Right renal cortex interstitium (tissue), 3 donors: ENCODE measurements around the gene MAPK11. TPM values are rescaled to one million over a fixed set of nuclear protein-coding genes. Genes with fewer than 3 reads are reported as not detected.

Source experiments
- DNase-seq, 3 donors: peaks; one replicate each; pipeline ENCODE4 v3.0.0-alpha.2; 2013; ENCODE audit warnings: low read depth in 3 of 3, low spot score in 2 of 3
- polyA plus RNA-seq, 3 donors: library from polyadenylated mRNA; unstranded; fragments of 120-200 nt; gene quantifications; one replicate each; pipeline ENCODE4 v1.2.1, GENCODE V29; 2013; ENCODE audit not compliant: insufficient read length in 3 of 3

The MAPK11 gene
- polyA plus RNA-seq, 3 donors: 6.1 to 7.9 (median 6.4) TPM

DNA sequence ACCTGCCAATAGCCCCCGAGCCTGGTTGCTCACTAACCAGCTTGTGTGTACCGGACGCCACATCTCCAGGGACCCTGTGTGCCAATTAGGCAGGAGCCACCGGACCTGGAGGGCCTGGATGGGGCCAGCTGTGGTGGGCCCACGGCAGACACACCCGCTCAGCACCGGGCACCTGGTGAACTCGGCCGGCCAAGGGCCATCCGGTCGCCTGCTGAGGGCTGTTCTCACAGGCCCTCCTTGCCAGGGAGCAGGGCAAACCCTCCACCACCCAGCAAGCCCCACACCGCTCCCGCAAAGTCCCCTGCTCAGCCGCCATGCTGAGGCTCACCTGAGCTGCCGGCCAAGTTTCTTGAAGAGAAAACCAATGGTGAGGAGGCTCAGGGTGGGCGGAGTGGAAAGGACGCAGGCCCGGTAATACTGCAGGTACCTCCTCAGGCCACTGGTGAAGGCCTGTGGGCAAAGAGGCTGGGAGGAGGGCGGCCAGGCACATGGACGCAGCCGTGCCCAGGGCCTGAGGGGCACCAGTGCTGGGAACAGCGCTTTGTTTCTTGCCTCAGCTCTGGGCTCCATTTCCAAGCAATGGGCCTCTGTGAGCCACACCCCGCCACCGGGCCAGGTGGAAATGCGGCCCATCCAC lies 42.5 kb downstream of the MAPK11 start:
- DNase-seq: no peak

DNA sequence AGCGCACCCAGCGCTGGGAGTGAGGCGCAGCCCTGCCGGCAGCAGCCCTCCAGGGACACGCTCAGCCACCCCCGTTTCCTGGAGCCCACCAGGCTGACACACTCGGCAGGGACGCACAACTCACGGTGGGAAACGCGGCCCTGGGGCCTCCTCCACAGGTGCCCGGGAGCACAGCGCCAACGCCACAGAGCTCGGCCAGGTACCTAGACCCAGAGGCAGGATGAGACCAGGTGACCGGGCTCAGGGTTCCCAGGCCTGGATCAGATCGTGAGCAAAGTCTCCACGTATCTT lies 43.4 kb downstream of the MAPK11 start:
- DNase-seq: no peak

DNA sequence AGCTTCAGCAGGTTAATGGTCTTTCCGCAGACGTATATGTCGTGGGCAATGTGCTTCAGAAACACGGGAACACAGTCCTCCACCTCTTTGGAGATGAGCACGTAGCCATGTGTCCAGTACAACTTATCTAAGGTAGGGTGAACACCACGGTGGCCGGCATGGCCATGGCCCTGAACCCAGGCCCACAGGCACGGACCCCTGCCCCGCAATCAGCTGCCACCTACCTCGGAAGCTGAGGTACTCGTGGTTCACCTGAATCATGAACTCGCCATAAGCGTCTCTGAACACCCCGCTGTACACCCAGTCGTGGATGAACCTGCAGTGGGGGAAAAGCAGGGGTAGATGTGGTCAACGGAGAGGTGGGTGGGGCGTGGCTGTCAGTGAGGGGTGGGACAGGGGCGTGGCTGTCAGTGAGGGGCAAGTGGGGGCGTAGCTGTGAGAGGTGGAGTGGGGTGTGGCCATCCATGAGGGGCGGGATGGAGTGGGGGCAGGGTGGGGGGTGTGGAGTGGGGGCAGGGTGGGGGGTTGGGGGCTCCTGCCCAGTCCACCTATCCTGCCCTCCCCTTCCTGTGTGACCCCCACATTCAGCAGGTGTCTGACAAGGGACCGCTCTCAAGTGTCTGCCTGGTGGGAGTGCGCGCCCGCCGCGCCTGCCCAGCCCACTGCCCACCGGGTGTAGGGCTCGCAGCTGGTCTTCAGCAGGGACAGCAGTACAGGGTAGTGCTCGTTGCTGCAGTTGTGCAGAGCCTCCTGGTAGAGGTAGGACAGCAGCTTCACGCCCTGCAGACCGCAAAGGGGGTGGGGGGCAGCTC lies 43.9 kb downstream of the MAPK11 start:
- DNase-seq: no peak

DNA sequence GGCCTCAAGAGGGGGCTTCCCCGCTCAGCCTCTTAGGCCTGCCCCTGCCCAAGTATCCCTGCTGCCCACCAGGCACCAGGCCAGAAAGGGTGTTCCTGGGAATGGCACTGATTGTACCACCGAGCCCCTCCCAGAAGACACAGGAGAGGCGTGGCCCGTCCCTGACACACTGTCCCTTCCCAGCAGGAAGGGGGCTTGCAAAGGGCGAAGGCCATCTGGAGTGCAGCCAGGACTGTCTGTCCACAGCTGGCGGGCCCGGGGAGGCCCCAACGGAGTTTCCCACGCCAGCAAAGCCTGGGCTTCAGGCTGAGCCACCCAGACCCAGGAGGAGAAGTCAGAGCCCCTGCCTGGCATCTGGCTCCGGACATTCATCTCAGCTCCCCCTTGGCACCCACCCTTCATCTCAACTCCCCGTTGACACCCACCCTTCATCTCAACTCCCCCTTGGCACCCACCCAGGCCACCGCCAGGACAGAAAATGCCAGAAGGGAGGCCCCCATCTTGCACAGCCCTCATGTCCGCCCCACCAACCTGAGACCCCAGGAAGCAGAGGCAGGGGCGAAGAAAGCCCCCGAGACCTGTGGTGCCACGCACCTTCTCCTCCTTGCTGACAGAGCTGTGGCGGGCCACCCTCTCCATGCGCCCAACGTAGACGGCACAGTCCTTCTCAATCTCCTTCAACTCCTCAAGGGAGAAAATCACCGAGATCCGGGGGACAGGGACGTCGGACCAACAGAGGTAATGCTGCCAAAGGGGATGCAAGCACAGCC lies 44.8 kb downstream of the MAPK11 start:
- DNase-seq: no peak

DNA sequence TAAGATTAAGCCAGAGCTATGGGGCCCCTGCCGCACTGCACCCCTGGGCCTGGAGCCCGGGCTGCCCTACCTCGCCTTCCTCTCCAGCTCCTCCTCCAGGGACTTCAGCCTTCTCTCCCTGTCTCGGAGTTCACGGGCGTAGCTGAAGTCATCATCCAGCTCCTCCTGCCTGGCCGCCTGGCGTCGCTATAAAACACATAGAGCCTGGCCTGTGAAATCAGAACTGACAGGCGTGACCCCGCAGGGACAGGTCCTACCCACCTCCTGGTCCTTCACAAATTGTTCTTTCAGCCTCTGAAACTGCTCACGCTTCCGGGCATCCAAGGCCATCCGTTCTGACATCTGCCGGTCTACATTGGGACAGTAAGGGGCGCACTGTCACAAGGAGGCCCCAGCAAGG lies 46.1 kb downstream of the MAPK11 start:
- DNase-seq: no peak

DNA sequence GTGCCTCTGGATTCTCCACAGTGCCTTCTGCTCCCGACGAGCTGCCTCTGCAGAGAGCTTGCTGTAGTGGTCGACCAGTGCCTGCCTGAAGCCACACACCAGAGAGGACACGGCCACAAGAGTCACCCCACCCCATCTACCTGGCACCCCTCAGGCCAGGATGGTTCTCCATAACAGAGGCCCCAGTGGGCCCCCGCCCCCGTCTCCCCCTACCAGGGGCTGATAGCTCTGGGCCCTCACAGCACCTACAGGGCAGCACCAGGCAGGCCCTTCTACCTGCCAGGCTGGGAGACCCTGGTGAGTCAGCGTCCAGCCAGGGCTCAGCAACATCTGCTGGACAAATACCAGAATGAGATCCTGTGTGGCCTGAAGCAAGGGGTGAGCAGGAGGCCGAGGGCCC lies 47.7 kb downstream of the MAPK11 start:
- DNase-seq: no peak

DNA sequence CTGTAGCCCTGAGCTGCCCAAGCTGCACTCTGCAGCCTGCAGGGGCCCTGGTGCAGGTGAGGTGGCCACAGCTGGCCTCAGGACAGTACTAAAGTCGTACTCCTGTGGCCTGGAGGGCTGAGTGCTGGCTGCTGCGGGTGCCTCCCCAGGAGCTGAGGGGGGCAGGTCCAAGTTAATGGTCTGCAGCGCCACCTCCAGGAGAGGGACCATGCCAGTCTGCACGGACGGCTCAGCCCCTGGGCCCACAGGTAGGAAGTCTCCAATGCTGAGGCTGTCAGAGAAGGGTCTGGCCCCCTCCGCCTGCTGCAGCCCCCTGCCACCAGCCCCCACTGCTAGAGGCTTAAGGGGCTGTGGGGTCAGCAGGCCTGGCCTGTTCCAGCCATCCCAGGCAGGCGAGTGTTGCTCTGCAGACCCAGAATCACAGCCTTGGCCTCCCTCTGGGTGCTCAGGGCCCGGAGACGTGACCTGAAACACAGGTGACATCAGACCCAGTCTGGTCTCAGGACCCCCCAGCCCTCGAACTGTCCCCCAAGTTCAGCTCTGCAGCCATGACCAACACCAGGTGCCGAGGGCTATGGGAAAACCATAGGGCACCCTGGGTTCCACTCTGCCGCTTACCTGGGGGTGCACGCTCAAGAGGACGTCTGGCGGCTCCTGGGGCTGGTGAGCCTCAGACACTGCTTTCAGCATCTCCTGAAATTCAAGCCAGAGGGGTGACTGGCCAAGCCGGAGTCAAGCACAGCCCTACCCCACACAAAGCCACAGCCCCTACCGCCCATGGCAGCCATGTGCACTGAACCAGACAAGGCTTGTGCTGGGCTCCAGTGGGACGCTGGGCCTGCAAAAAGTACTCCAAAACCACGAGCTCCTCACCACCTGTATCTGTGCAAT lies 48.5 kb downstream of the MAPK11 start:
- DNase-seq: no peak

DNA sequence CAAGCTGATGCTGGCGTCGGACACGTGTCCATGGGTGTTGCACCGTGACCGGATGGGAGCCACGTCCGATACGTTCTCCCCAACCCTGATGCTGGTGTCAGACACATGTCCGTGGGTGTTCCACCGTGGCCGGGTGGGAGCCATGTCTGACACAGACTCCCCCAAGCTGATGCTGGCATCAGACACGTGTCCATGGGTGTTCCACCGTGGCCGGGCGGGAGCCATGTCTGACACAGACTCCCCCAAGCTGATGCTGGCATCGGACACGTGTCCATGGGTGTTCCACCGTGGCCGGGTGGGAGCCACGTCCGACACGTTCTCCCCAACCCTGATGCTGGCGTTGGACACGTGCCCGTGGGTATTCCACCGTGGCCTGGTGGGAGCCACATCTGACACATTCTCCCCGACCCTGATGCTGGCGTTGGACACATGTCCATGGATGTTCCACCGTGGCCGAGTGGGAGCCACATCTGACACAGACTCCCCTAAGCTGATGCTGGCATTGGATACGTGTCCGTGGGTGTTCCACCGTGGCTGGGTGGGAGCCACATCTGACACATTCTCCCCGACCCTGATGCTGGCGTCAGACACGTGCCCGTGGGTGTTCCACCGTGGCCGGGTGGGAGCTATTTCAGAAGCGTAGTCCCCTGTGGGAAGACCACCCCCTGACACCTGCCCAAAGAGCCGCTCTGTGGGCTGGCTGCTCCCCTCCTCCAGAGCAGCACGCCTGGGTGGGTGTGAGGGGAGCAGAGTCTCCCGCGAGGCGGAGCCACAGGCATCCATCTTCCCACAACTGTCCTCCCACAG lies 49.4 kb downstream of the MAPK11 start:
- no peak for DNase-seq

DNA sequence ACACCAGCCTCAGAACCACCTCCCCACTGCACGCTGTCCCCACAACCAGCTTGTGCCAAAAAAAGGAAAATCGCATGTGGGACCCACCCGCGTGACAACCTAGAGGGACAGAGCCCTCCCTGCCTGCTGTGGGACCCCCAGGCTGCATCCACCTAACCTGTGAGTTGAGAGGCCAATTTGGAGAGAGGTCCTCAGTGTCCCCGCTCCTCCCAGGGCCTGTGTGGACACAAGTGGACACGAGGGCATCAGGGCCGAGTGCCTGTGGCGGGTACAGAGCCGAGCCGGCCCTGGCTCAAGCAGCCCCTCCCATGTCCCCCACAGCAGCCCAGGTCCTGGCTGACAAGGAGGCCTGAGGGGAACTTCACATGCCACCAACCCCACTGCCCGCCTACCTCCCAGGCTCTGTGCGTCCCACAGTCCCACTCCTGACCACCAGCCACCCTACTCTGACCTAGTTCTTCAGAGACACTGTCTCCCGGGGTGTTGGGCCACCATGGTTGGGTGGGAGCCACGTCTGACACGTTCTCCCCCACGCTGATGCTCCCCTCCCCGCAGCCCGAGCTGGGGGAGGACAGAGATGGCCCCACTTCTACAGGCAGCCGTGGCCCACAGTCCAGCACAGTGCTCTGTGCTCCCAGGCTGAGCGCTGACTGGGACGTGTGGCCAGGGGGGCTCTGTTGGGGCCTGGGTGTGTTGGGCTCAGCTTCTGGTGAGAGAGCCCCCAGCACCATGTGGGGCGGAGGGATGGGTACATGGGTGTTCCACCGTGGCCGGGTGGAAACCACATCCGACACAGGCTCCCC lies 50.2 kb downstream of the MAPK11 start:
- DNase-seq: no peak

DNA sequence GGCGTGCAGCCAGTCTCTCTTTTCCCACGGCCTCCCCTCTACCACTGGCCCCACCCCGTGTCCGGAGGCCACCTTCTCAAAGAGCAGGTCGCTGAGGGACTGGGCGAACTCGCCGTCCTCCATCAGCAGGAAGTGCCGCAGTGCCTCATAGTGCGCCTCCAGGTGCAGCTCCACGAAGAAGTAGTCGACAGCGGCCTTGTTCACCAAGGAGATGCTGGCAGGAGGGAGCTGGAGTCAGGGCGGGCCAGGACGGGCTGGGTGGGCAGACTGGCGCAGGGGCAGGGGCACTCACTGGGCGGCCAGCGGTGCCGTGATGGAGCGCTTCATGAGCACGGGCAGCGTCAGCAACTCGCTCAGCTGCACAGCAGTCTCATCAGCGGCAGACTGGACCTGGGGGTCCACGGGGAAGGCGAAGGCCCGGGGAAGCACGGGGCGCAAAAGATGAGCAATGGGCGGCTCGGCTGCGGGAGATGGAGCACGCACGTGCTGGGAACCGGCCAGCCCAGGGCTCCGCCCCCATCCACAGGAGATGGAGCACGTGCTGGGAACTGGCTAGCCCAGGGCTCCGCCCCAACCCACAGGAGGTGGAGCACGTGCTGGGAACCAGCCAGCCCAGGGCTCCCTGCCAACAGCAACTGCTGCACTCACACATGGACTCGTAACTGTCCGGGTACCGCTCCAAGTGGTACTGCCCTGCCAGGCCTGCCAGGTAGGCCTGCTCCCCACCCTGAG lies 51.0 kb downstream of the MAPK11 start:
- DNase-seq: no peak

DNA sequence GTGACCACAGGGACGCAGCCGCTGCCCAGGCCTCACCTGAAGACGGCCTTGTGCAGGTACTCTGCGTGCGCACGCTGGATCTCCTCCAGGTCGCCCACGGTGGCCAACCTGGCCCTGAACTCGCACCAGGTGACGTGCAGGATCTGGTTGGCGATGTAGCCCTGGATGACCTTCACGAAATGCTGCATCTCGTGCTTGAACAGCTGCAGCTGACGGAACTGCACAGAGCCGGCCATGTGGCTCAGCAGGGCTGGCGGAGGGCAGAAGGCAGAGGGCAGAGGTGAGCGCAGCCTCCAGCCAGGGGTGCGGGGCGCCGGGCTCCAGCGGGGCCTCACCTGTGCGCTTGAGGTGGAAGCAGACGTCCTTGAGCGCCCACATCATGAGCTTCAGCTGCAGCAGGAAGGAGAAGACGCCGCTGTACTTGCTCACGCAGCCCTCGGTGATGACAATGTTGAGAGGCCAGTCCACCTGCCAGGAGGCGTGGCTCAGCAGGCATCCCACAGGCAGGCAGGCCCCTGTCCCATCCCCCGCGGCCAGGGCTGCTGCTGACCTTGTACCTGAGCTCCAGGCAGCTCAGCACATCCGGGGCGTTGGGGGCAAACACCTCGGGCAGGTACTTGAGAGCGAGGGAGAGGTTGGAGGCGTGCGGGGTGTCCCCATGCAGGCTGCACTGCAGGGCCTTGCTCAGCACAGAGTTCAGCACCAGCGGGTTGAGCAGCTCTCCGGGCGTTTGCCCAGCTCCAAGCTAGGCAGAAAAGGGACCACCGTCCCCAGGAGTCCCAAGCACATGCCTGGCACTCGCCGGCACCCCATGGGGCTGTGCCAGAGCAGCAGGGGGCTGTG lies 51.8 kb downstream of the MAPK11 start:
- no peak for DNase-seq

DNA sequence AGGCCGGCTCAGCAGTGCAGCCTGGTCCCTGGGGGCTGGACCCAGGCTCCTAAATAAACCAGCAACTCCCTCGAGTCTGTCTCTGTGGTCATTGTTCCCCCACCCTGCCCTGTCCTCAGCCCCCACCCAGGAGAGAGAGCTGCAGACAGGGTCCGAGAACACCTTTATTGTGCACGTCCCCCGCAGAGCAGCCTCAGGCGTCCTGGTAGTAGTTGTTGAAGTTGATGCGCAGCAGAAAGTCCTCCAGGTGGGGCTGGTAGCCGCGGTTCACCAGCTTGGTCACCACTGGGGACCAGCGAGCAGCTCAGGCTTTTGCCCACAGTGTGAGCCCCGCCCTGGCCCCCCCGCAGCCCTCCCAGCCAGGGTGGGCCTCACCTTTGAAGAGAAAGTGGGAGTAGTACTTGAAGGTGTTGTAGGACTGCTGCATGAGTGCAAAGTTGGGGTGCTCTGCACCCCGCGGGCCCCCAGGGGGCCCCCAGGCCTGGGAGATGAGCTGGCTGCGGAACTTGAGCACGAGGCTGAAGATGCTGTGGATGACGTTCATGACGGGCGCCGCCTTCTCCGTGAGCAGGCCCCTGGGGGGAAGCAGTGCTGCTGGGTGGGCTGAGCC lies 52.5 kb downstream of the MAPK11 start:
- no peak for DNase-seq

DNA sequence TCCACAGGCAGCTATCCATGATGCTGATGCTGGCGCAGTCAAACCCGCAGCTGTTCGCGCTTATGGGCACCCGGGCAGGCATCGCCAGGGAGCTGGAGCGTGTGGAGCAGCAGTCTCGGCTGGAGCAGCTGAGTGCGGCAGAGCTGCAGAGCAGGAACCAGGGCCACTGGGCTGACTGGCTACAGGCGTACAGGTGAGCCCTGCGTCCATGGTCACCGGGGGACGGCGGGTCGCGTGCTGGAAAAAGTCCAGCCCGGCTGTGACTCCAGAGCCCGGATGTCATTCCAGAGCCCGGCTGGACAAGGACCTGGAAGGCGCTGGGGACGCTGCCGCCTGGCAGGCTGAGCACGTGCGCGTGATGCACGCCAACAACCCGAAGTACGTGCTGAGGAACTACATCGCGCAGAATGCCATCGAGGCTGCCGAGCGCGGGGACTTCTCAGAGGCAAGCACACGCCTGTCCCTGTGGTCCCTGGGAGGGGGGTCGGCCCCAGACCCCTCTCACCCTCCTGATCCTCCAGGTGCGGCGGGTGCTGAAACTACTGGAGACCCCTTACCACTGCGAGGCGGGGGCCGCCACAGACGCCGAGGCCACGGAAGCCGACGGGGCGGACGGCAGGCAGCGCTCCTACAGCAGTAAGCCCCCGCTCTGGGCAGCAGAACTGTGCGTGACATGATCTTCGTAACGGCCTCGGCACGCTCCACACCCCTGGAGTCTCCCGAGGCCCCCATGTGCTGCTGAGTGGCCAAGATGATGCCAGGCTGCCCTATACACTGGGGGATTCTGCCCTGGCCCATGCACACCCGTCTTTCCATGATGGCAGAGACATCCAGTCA lies 53.3 kb downstream of the MAPK11 start:
- no peak for DNase-seq

DNA sequence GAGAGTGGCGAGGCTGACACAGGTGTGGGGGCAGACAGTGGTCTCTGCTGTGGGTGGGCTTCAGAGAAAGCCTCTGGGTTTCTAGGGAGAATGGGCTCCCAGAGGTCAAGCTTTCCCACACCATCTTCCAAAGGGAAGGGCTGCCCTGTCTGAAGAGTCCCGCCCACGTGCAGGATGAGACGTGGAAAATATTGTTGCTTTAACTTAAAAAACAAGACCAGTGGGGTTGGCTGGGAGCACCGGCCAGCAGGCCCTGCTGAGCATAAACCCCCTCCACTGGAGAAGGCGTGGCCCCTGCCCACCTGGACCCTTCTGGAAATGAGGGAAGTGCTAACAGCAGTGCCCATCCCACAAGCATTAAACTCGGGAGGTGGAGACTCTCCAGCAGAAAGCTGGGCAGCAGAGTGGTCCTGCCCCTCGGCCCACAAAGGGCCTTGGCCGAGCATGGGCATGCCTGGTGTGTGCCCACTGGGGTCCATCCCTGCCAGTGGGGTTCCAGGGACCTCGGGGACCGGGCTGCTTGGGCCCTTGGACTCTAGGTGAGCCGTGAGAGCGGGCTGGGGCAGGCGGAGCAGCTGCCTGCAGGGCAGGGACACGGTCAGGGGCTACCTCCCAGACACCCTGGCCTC lies 54.0 kb downstream of the MAPK11 start:
- no peak for DNase-seq

DNA sequence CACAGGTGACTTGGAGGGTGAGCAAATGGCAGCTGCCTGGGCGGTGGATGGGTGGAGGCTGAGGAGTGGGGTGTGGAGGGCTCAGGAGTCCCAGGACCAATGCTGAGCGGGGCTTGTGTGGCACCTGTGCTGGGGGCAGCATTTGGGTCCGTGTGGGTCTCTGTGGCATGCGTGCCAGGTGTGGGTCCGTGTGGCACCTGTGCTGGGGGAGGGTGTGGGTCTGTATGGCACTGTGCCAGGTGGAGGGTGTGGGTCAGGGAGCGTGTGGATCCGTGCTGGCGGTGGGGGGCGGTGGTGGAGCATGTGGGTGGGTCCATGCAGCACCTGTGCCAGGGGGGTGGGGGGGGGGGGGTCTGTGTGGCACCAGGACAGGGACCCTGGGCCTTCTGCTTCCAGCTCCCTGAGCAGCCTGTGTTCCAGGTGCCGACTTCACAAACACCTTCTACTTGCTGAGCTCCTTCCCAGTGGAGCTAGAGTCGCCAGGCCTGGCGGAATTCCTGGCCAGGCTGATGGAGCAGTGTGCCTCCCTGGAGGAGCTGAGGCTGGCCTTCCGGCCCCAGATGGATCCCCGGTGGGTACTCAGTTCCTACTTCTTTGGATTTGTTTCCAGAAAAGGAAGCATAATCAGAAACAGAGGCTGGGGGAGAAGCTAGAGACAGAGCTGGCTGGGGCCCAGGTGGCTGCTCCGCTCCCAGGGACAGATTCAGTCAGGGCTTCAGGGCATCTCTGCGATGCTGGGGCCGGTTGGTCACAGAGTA lies 54.7 kb downstream of the MAPK11 start:
- no peak for DNase-seq
